Cerebellar nuclear complex (tissue), 1 donor: Measurements from ENCODE around the gene UGT1A6.
"Not testable (repeated sequence)": the region's sequence is repeated elsewhere in the genome, so short reads cannot be mapped to it uniquely, and the experiment has no call there.

Experiments used
- DNase-seq, 2 experiments: peaks; one replicate each; lab custom pipeline; 2025; lab: John Stamatoyannopoulos, UW

The UGT1A6 gene

DNA sequence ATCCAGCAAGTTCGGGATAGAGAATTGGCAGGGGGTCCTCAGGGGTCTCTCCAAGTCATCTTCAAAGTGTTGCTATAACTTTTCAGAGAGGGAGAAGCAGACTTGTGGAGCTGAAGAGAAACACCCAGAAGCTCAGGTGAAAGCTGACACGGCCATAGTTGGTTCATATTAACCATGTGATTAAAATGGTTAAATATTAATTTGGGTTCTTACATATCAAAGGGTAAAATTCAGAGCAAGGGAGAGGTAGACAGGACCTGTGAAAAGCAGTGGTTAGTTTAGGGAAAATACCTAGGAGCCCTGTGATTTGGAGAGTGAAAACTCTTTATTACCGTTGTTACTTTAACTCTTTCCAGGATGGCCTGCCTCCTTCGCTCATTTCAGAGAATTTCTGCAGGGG, at the start of gene UGT1A6:
Gene UGT1A6 (plus strand): TSS at position 243 of the 400 bp plus-strand sequence. CDS start 115 bp downstream, at position 358.
- no peak for DNase-seq

DNA sequence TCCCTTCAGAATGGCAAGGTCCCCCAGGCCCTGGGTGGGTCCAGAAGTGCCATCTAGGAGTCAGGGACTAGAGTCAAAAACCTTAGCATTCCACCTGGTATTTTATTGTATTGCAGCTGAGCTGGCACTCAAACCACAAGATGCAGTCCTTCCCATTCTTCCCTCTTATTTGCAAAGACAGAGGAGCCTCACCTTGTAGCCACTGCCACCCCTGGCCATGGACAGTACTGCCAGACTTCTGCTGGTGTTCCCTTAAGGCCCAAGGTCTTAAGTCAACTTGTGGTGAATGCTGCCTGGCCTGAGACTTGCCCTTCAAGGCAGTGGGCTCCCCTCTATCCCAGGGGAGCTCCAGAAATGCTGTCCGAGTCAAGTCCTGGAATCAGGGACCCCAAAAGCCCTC, 49.6 kb upstream of the UGT1A6 start:
- no peak for DNase-seq

DNA sequence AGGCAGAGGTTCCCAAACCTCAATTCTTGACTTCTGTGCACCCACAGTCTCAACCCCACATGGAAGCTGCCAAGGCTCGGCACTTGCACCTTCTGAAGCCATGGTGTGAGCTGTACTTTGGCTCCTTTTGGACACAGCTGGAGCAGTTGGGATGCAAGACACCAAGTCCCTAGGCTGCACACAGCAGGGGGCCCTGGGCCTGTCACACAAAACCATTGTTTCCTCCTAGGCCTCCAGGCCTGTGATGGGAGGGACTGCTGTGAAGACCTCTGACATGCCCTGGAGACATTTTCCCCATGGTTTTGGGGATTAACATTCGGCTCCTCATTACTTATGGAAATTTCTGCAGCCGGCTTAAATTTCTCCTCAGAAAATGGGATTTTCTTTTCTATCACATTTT, 46.7 kb upstream of the UGT1A6 start:
- not testable (repeated sequence) for DNase-seq

DNA sequence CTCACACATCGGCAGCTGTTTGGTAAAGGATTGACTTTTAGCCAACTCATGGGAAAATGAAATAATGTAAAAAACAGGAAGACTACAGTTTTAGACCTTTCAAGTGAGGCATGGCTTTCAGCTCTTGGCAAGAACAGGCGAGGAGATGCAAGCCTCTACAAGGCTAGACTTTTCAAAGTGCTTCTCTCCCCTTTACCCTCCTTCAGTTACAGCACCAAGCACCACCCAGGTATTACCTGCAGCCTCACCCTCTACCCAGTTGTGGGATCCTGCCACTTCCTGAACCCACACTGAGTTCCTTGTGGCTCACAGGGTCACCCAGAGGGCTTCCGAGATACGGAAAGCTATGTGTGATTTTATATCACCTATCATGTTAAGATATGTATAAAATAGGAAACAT, 41.7 kb upstream of the UGT1A6 start:
- DNase-seq, result no peak

DNA sequence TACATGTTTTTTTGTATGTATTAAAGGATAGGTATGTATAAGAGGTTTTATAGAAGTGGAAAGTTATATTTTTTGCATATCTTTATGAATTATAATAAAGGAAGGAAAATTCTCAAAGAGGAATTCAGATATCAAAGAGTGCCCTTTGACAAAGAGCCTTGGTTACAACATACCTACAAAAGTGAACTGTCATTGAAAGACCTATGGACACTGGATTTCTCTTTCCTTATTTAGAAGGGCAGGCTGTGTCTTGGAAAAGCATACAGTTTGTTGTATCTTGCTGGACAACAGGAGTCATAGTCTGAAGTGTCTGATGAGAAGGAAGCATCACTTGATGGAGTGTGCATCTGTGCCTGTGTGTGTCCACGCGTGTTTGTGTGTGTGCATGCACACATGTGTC, 41.3 kb upstream of the UGT1A6 start:
- no peak for DNase-seq

DNA sequence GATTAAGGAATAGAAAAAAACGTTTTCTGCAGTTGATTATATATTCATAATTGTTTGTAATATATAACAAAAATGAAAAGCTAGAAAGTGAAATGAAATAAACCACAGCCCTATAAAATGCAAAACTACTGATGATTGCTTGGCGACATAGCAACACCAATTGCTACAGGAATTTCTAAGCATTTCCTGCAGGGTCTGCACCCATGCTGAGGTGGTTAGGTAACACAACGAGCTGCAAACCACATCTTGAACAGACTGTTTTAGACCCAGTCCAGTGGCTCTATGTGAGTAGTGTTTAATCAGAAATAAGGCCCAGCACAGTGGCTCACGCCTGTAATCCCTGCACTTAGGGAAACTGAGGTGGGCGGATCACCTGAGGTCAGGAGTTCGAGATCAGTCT, 38.2 kb upstream of the UGT1A6 start:
- DNase-seq, result no peak

DNA sequence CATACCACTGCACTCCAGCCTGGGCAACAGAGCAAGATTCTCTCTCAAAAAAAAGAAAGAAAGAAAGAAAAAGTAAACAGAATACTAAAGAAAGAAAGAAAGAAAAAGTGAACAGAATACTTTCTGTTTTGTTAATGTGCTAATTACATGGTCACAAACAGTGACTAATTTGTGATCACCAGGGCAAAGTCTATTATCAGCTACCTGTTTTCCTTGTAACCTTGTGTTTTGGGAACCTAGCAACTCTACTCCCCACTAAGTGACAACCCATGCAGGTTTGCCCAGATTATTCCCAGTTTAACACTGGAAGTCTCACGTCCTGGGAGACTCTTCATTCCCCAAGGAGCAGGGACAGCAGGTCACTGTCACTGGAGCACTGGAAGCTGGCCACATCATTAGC, 37.6 kb upstream of the UGT1A6 start:
- no peak for DNase-seq

DNA sequence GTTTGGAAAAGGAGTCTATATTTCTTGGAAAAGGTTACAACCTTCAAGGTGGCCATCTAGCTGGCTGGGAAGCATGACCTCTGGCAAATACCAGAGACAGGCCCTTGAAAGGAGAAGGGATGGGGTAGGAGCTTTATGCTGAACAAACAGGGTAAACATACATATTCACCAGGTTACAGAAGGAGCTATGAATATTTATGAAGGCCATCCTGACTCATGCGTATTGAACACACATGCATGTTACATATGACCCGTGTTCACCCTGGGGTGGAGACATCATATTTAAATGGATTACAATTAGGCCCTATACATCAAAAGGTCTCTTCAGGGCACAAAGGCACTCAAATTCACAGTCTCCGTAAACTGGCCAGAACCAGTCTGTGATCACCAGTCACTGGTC, 36.7 kb upstream of the UGT1A6 start:
- not testable (repeated sequence) for DNase-seq

DNA sequence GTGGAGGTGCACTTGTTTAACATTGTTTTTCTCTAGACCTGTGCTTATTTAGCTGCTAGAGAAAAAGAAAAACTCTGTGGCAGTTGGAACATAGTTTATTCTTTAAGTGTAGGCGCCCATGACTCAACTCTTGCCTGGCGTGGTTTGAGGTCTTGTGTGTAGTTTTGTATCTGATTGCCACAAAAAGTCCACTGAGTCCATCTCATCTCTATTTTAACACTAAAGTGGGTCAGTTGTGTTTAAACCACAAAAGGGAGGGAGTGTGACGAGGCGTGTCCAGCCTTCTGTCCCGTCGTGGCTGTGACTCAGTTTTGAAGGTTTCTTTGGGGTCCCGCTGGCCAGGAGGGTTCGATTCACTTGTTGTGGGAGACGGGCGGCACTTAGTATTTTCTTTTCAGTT, 36.2 kb upstream of the UGT1A6 start:
- DNase-seq, result no peak

DNA sequence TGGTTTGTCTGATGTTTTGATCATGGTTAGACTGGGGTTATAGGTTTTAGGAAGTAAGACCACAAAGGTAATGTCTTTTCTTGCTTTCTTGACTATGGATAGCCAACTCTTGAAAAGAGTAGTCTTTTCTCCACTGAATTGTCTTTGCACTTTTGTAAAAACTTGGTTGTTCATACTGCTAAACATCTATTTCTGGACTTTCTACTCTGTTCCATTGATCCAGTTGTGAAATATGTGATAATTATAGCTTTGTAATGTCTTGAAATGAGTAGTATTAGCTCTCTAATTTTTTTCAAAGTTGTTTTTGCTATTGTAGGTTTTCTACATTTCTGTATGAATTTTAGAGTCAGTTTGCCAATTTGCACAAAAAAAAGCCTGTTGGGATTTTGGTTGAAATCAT, 34.1 kb upstream of the UGT1A6 start:
- DNase-seq, result no peak

DNA sequence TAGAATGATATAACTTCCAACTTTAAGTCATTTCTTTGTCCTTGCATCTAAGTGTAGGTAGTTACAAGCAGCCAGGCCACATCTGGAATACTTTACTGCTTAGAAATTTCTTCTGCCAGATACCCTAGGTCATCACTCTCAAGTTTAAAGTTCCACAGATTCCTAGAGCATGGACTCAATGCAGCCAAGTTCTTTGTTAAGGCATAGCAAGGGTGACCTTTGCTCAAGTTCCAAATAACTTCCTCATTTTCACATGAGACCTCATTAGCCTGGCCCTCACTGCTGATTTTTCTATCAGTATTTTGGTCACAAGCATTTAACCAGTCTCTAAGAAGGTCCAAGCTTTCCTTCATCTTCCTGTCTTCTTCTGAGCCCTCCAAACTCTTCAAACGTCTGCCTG, 28.8 kb upstream of the UGT1A6 start:
- no peak for DNase-seq

DNA sequence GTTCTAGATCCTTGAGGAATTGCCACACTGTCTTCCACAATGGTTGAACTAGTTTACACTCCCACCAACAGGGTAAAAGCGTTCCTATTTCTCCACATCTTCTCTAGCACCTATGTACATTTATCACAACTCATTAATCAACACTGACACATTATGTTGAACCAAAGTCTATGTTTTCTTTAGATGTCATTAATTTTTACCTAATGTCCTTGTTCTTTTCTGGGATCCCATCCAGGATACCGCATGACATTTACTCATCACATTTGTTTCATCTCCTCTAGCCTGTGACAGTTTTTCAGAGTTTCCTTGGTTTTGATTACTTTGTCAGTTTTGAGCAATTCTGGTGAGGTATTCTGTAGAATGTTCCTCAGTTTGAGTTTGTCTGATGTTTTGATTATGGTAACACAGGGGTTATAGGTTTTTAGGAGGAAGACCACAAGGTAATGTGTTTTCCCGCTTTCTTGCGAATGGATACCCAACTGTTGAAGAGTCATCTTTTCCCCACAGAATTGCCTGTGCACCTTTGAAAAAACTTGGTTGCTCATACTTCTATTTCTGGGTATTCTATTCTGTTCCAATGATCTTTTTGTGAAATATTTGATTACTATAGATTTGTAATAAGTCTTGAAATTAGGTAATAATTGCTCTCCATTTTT, 24.0 kb upstream of the UGT1A6 start:
- no peak for DNase-seq

DNA sequence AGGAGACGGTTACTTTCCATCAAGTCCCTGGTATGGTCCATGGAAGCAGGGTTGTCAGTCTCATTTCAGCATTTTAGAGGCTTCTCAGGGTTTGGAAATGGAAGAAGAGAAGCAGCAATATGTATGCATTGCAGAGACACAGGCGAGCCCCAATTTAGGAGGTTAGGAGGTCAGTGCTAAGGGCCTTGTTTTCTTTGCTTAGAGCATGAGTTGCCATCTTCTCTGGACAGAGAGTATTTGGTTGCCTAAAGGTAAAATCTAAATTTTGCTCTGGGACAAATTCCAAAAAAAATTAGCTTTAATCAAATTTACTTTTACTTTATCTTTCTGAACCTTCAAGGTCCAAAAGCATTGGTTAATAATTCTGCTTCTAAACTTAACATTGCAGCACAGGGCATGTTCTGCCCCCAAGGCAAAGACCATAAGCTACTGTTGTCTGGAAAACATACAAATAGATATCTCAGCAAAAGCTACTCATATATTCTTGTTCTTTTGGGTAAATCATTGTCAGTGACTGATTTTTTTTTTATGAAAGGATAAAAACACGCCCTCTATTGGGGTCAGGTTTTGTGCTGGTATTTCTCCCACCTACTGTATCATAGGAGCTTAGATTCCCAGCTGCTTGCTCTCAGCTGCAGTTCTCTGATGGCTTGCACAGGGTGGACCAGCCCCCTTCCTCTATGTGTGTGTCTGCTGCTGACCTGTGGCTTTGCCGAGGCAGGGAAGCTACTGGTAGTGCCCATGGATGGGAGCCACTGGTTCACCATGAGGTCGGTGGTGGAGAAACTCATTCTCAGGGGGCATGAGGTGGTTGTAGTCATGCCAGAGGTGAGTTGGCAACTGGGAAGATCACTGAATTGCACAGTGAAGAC, 21.2 kb upstream of the UGT1A6 start, which contains the start of gene UGT1A9:
Gene UGT1A9 (plus strand): TSS at position 609 of the 872 bp plus-strand sequence. CDS start 37 bp downstream, at position 646.
- DNase-seq, result no peak

DNA sequence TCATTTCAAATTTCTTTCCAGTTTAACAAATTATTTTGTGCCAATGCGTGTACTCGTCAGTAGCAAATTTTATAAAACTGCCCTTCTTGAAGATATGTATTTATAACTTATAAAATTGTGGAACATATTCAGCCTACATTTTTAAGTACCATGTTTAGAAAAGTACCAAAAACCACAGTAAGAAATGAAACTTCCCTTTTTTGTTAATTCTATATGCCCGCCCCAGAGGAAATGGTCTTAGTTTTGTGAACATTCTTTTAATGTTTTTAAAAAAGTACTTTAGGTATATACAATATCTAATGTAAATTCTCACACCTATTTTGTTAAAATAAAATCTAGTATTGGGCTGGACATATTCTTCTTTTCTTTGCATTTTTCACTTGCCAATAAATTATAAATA, 19.8 kb upstream of the UGT1A6 start:
- DNase-seq, result no peak

DNA sequence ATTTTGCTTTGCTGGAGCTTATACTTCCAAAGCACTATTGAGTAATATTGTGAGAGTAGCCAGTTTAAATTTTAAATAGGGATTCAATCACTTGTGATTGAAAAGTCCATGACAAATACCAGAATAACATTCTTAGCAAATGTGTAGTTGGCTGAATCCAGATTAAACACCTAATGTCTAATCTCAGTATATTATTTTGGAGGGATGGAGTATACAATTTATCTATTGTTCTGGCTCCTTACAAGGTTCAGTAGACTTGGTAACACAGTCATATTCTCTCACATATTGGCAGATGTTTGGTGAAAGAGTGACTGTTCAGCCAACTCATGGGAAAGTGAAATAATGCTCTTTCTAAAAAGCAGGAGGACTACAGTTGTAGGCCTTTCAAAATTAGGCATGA, 18.8 kb upstream of the UGT1A6 start:
- no peak for DNase-seq

DNA sequence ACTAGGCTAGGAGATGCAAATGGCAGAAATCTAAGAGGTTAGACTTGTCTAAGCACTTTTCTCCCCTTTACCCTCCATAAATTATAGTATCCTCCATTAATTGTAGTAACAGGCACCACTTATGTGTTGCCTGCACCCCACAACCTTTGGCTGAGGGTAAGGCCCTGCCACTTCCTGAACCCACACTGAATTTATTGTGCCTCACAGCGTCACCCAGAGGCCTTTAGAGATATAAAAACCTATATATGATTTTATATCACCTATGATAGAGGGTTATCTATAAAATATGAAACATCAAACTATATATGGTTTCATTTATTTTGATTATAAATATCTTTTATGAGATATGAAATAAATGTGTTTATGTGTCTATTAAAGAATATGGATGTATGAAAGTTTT, 18.4 kb upstream of the UGT1A6 start:
- no peak for DNase-seq

DNA sequence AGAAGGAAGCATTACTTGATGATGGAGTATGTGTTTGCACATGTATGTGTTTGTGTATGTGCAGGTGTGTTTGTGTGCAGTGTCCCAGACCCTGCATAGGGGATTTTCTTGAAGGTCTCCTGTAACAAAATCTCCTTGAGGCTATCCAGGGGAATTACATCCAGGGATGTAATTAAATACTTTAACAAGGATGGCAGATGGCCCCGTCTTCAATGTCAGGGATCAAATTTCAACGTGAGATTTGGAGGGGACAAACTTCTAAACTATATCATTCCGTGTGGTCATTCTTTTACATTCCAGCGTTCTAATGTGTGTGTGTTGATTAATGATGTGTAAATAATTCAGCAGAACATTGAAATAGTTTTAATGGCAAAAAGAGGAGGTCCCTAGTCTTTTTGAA, 17.7 kb upstream of the UGT1A6 start:
- DNase-seq, result no peak

DNA sequence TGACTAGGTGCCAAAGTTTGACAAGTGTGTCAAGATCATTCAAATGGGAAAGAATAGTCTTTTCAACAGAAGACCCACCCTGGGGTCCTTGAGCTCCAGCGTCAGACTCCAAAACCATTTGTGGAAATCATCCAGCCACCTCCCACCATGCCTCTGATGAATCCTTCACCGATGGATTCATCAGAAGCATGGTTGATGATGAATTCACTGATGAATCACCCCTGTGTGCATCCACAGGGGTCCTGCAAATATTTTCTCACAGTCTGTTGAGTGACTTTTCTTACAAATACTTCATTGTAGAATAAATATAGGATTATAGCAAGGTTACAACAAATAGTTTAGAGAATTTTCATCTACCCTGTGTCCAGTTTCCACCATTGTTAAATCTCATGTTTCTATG, 16.6 kb upstream of the UGT1A6 start:
- DNase-seq, result no peak

DNA sequence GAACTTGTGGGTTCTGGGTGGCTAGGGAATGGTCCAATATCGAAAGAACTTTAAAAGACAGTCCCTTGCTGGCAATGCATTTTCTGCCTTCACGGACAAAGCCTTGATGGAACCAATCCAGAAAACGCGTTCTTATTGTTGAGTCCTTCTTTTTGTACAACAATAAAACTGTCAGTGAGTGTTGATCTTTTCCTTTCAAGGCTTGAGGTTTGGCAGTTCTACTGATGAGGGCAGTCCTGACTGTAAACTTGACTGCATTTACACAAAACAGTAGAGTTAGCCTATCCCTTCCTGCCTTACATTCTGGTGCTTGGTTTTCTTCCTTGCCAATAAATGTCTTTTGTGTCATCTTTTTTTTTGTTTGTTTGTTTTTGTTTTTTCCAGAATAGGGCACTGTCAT, 13.5 kb upstream of the UGT1A6 start:
- no peak for DNase-seq

DNA sequence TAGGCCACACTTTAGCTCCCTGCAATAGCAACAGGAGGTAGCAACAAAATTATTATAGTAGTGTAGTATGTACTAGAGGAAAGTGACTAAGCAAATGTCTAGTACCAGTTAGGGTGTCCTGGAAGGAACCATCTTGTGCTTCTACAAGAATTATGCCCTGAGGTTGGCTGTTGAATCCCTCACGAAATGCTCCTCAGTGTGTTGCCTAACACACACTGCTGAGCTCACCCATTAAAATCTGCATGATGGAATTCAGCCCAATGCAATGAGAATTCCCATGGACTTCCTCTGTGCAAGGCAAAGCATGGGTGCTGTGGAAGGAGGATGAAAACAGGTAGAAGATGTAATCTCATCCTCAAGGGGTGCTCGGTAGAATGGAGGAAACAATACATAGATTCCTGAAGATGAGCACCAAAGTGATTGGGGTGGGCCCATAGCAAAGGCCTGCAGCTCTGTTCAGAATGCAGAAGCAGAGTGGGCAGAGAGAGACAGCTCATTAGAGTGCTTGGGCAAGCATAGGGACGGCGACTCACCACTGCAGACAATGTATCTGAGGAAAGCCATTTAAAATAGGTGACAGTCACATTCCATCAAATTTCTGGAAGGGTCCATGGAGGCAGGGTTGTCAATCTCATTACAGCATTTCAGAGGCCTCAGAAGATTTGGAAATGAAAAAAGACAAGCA, 12.2 kb upstream of the UGT1A6 start:
- DNase-seq, result no peak

DNA sequence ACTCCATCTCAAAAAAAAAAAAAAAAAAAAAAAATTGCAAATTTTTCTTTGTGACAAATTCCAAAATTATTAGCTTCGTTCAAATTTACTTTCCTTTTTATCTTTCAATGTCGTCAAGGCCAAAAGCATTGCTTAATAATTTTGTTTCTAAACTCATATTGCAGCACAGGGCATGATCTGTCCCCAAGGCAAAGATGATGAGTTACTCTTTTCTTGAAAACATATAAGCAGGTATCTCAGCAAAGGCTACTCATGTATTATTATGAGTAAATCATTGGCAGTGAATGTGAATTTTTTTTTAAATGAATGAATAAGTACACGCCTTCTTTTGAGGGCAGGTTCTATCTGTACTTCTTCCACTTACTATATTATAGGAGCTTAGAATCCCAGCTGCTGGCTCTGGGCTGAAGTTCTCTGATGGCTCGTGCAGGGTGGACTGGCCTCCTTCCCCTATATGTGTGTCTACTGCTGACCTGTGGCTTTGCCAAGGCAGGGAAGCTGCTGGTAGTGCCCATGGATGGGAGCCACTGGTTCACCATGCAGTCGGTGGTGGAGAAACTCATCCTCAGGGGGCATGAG, 11.1 kb upstream of the UGT1A6 start, which contains the start of gene UGT1A7:
Gene UGT1A7 (plus strand): TSS at position 381 of the 579 bp plus-strand sequence. CDS start 37 bp downstream, at position 418.
- no peak for DNase-seq

DNA sequence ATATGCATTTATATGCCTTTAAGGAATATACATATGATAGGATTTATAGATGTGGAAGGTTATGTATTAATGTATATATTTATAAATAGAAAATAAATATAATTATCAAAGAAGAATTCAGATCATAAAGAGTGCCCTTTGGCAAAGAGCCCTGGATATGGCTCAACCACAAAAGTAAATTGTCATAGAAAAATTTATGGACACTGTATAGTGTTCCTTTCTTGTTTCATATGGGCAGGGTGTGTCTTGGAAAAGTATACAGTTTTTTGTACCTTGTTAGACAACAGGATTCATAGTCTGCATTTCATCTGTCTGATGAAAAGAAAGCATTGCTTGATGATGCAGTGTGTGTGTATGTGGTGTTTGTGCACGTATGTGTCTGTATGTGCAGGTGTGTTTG, 8.1 kb upstream of the UGT1A6 start:
- DNase-seq, result no peak
